ENCODE results near the gene PAPSS1. TPM values are rescaled to one million over a fixed set of nuclear protein-coding genes. Genes with fewer than 3 reads are reported as not detected.

Gene PAPSS1
- total and polyA plus RNA-seq, 2 of the 8 experiments (the other 6 are each of a cell fraction or from before 2014, with no cell fraction given) = 79.2 to 98.5 TPM

DNA sequence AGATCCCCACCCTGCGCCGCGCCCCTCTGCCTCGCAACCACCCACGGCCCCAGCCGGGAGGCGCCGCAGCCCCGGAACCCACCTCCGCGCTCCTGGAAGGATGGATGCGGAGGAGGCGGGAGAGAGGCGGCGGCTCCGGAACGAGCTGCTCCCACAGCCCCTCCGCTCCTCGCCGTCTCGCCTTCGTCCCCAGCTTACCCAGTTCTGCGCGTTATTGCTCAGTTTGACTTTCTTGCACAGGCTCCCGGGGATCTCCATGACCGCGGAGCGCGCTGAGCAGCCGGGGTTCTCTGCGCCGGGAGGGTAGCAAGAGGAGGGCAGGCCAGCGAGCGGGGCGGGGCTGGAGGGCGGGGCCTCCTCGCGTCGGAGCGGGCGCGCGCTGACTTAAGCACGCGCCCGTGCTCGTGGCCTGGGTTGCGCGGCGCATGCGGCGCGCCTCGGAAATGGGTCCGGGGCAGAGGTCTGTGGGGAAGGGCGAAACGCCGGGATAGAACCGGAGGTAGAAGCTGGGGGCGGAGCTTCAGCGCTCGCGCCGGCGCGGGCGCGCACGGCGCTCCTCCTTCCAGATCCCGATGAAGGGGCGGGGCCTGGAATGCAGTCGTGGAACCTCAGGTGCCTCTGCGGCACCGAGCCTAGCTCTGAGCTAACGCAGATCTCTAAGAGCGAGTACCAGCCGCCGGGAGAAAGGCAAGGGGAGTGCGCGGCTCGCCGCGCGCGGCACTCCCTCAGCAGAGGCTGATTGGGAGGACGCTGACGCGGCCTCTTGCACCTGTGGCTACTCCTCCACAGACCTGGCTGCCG lies at the start of gene PAPSS1 (continued):
- peak; percentile 94 for TF ChIP-seq TEAD4 (IDR thresholded peaks at IDR 0.05; ENCODE audit: low read depth, low read length)
- TF ChIP-seq CREB1 (IDR thresholded peaks at IDR 0.05) = no peak
- TF ChIP-seq KDM4A (IDR thresholded peaks at IDR 0.05; ENCODE audit: low read depth, low read length, severe bottlenecking) = peak; percentile 68
- TF ChIP-seq GABPA (IDR thresholded peaks at IDR 0.05; ENCODE audit: borderline replicate concordance, insufficient read depth, low read length) = no peak
- TF ChIP-seq, protein P1, sequence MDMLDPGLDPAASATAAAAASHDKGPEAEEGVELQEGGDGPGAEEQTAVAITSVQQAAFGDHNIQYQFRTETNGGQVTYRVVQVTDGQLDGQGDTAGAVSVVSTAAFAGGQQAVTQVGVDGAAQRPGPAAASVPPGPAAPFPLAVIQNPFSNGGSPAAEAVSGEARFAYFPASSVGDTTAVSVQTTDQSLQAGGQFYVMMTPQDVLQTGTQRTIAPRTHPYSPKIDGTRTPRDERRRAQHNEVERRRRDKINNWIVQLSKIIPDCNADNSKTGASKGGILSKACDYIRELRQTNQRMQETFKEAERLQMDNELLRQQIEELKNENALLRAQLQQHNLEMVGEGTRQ (IDR thresholded peaks at IDR 0.05; ENCODE audit: low read length) = no peak
- no peak for TF ChIP-seq YY1 (IDR thresholded peaks at IDR 0.05; ENCODE audit: low read depth, low read length)
- peak; percentile 6; the same call in 1 of the 2 replicates for TF ChIP-seq EGR1 (IDR thresholded peaks at IDR 0.05; ENCODE audit: borderline replicate concordance, low read depth, low read length)
- no peak for TF ChIP-seq SUZ12 (IDR thresholded peaks at IDR 0.05; ENCODE audit: low read length)
- TF ChIP-seq POU5F1 (IDR thresholded peaks at IDR 0.05; ENCODE audit: low read depth, low read length) = no peak
- TF ChIP-seq CBX5 (IDR thresholded peaks at IDR 0.05; ENCODE audit: low read depth, low read length) = no peak
- TF ChIP-seq, protein P2, sequence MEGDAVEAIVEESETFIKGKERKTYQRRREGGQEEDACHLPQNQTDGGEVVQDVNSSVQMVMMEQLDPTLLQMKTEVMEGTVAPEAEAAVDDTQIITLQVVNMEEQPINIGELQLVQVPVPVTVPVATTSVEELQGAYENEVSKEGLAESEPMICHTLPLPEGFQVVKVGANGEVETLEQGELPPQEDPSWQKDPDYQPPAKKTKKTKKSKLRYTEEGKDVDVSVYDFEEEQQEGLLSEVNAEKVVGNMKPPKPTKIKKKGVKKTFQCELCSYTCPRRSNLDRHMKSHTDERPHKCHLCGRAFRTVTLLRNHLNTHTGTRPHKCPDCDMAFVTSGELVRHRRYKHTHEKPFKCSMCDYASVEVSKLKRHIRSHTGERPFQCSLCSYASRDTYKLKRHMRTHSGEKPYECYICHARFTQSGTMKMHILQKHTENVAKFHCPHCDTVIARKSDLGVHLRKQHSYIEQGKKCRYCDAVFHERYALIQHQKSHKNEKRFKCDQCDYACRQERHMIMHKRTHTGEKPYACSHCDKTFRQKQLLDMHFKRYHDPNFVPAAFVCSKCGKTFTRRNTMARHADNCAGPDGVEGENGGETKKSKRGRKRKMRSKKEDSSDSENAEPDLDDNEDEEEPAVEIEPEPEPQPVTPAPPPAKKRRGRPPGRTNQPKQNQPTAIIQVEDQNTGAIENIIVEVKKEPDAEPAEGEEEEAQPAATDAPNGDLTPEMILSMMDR (IDR thresholded peaks at IDR 0.05; ENCODE audit: control extremely low read depth in 1 of 3, insufficient read depth in 1 of 3, low read depth in 1 of 3, low read length in 3 of 3) = no peak
- TF ChIP-seq CEBPB (IDR thresholded peaks at IDR 0.05; ENCODE audit: low read depth, low read length) = no peak
- no peak for TF ChIP-seq SIRT6 (IDR thresholded peaks at IDR 0.05; ENCODE audit: low read length)
- no peak for TF ChIP-seq FOSL1 (IDR thresholded peaks at IDR 0.05; ENCODE audit: insufficient read depth, low read depth, low read length)
- TF ChIP-seq, protein P3, sequence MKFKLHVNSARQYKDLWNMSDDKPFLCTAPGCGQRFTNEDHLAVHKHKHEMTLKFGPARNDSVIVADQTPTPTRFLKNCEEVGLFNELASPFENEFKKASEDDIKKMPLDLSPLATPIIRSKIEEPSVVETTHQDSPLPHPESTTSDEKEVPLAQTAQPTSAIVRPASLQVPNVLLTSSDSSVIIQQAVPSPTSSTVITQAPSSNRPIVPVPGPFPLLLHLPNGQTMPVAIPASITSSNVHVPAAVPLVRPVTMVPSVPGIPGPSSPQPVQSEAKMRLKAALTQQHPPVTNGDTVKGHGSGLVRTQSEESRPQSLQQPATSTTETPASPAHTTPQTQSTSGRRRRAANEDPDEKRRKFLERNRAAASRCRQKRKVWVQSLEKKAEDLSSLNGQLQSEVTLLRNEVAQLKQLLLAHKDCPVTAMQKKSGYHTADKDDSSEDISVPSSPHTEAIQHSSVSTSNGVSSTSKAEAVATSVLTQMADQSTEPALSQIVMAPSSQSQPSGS (IDR thresholded peaks at IDR 0.05; ENCODE audit: low read length) = no peak
- no peak for TF ChIP-seq KDM5A (IDR thresholded peaks at IDR 0.05; ENCODE audit: low read length)
- TF ChIP-seq CHD2 (IDR thresholded peaks at IDR 0.05; ENCODE audit: low read length) = no peak
- no peak for TF ChIP-seq RXRA (IDR thresholded peaks at IDR 0.05; ENCODE audit: insufficient read depth, low read depth, low read length)
- TF ChIP-seq NRF1 (IDR thresholded peaks at IDR 0.05; ENCODE audit: low read depth, low read length) = peak; percentile 65
- peak; percentile 40 for TF ChIP-seq TAF7 (optimal IDR thresholded peaks at IDR 0.05; ENCODE audit: borderline replicate concordance, low read depth, low read length)

Data from H1 (cell line).